ENCODE results near the gene PLOD1. TPM values are rescaled to one million over a fixed set of nuclear protein-coding genes. Genes with fewer than 3 reads are reported as not detected.

The PLOD1 gene
- total and polyA plus RNA-seq, 2 experiments from 2014 or later = 22.4 to 62.9 TPM

DNA sequence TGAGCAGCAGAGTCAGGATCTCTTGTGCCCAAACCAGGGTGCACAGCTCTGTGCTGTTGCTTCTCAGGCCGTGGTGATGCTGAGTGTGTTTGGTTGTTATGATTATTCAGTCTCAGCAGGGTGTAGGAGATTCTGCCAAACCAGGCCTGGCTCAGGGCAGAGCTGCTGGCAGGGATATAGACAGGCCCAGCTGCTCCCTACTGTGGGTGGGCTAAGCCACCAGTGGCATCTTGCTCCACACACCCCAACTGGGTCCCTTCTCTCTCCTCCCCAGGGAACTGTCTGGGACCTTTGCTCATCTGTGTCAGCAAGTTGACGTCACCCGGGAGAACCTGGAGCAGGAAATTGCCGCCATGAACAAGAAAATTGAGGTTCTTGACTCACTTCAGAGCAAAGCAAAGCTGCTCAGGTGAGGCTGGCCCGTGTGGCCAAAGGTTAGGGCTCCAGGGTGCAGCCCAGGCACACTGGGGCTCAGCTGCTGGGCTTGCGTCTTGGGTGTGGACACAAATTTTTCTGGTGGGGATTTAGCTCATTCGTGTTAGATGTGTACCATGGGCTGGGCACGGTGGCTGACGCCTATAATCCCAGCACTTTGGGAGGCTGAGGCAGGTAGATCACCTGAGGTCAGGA lies 74.9 kb downstream of the PLOD1 start (continued):
- TF ChIP-seq ZNF462 (CRISPR knock-in tag; IDR thresholded peaks at IDR 0.05) (no peak), POLR2AphosphoS5 (IDR thresholded peaks at IDR 0.05; ENCODE audit: low read depth) (no peak), EZH2 (IDR thresholded peaks at IDR 0.05; ENCODE audit: low read depth, unreplicated experiment) (no peak), ETS1 (IDR thresholded peaks at IDR 0.05) (no peak), ZNF114 (CRISPR knock-in tag; IDR thresholded peaks at IDR 0.05) (no peak), JUNB (IDR thresholded peaks at IDR 0.05; ENCODE audit: unreplicated experiment) (no peak), STAT1 (IDR thresholded peaks at IDR 0.05; ENCODE audit: unreplicated experiment) (no peak), ZNF331 (CRISPR knock-in tag; IDR thresholded peaks at IDR 0.05; ENCODE audit: low read depth) (no peak)
- TF ChIP-seq, protein P1, sequence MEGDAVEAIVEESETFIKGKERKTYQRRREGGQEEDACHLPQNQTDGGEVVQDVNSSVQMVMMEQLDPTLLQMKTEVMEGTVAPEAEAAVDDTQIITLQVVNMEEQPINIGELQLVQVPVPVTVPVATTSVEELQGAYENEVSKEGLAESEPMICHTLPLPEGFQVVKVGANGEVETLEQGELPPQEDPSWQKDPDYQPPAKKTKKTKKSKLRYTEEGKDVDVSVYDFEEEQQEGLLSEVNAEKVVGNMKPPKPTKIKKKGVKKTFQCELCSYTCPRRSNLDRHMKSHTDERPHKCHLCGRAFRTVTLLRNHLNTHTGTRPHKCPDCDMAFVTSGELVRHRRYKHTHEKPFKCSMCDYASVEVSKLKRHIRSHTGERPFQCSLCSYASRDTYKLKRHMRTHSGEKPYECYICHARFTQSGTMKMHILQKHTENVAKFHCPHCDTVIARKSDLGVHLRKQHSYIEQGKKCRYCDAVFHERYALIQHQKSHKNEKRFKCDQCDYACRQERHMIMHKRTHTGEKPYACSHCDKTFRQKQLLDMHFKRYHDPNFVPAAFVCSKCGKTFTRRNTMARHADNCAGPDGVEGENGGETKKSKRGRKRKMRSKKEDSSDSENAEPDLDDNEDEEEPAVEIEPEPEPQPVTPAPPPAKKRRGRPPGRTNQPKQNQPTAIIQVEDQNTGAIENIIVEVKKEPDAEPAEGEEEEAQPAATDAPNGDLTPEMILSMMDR (conservative IDR thresholded peaks at IDR 0.05; ENCODE audit: low read depth in 2 of 2) = no peak
